Omental fat pad (tissue), 4 donors: ENCODE data around the gene ADSS1. TPM values are rescaled to one million over a fixed set of nuclear protein-coding genes. Genes with fewer than 3 reads are reported as not detected.

Experiments used
- ATAC-seq: fragments of 150-250 bp; one replicate; pipeline ENCODE4 v1.9.1; 2016; ENCODE audit warnings: mild to moderate bottlenecking, moderate library complexity; ENCODE audit not compliant: low FRiP score
- DNase-seq: peaks from one replicate; pipeline ENCODE4 v3.0.0-alpha.2; 2019; ENCODE audit warnings: low spot score
- CTCF ChIP-seq, 3 donors: fragments of 450-650 bp; IDR thresholded peaks; one replicate each; pipeline ENCODE4 v1.5.1; 2016 to 2017; ENCODE audit warnings: antibody characterized with exemption in 3 of 3, mild to moderate bottlenecking in 3 of 3, moderate library complexity in 2 of 3
- total RNA-seq, 4 donors: library from RNA; depleted of rRNA; stranded (reverse); fragments of >200 nt; gene quantifications; one replicate each; pipeline ENCODE4 v1.1.0, GENCODE V29; 2016

ADSS1 gene
- total RNA-seq, 4 donors from 2014 or later, result 3.7 to 26.0 (median 5.6) TPM

- no peak for DNase-seq
- no peak for ATAC-seq
- TF ChIP-seq CTCF (IDR thresholded peaks at IDR 0.05), result no peak
These were observed 50.5 kb downstream of the ADSS1 start for GRCh38 chr14:104774453-104775072.

DNA sequence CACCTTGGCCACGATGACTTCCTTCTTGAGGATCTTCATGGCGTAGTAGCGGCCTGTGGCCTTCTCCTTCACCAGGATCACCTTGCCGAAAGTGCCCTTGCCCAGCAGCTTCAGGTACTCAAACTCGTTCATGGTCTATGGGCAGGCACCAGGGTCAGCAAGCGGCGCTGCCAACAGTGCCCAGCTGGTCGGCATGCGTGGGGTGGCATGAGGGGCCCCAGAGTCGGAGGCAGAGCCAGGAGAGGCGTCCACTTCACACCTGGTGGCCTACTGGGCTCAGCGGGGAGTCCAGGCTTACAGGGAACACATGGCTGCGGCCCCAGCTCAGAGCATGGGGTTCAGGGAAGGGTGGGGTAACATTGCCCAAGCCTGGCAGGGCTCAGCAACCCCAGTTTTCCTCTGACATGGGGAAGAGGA is 51.1 kb downstream of the ADSS1 start:
- no peak for ATAC-seq
- no peak for TF ChIP-seq CTCF (IDR thresholded peaks at IDR 0.05)
- no peak for DNase-seq

DNA sequence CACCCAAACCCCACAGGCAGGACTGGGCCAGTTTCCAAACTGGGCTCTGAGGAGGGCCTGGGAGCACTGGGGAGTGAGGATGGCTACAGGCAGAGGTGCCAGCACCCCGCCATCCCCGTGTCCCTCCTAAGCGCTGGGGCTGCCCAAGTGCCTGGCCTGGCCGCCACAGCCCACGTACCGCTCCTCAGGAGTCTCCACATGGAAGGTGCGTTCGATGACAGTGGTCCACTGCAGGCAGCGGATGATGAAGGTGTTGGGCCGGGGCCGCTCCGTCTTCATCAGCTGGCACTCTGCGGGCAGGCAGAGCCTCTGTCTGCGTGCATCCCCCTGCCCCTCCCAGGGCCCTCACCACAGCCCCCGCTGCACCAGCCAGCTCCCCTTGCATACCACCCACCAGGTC is 52.5 kb downstream of the ADSS1 start:
- no peak for ATAC-seq
- no peak for TF ChIP-seq CTCF (IDR thresholded peaks at IDR 0.05)
- no peak for DNase-seq

- ATAC-seq, result no peak
- no peak for DNase-seq
- no peak for TF ChIP-seq CTCF (IDR thresholded peaks at IDR 0.05)
These were observed 53.2 kb downstream of the ADSS1 start for GRCh38 chr14:104776961-104777807.

DNA sequence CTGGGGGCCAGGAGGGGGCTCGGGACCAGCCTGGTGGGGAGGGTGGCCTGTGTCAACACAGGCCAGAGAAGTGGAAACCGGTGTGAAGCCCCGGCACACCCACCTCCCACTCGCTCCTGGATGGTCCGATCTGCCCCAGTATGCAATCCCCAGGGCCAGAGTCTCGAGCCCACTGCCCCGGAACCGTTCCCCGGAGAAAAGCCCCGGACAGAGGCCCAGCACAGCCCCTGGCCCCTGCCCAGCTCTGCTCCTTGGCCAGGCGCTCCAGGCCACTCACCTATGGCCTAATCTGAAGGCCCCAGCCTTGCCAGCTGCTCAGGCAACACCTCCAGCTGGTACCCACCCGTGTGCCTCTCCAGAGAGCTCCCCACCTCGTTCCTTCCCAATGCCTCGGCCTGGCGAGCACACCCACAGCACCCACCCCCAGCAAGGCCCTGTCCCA is 53.8 kb downstream of the ADSS1 start:
- ATAC-seq (no peak), DNase-seq (no peak)
- no peak for TF ChIP-seq CTCF (IDR thresholded peaks at IDR 0.05)

DNA sequence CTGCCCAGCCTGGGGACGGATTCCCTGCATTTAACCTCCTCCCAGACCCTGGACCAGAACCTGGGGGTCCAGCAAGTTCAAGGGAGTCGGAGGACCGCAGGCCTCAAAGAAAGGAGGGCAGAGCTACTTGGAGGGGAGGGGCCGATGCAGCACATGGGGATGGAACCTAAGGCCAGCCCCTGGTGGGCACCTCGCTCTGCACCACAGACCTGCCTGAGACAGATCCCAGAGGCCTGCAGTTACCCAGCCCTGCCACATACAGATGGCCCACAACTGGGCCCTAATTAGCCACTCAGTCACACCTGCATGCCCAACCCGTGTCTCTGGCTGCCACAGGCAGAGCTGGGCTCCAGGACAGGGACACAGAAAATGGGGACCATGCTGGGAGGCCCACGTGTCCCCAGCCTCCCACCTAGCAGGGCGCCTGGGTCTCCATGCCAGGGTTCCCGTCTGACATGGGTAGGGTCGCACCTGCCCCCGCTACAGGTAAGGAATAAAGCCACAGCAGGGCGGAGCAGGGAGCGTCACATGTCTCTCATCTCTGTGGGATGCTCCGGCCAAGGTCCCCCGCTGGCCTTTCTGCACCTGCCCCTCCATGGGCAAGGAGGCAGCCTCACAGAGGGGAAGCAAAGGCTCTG is 54.8 kb downstream of the ADSS1 start:
- no peak for DNase-seq
- ATAC-seq, result no peak
- TF ChIP-seq CTCF (IDR thresholded peaks at IDR 0.05), result no peak
